PC-3 (cell line): ENCODE results near the gene PACRG. TPM values are rescaled to one million over a fixed set of nuclear protein-coding genes. Genes with fewer than 3 reads are reported as not detected.

Experiments used
- ATAC-seq: fragments of 200-7000 bp; cut with Tn5 transposase; 2 replicates; pipeline ENCODE4 v1.9.1; 2020; ENCODE audit warnings: mild to moderate bottlenecking, moderate library complexity
- BruUV-seq: library from RNA; stranded (reverse); fragments of 400-500 nt; replicated peaks from 2 replicates; lab custom pipeline; 2021; lab: Mats Ljungman, UMichigan
- CTCF ChIA-PET: fragments of 300-600 bp; sonication (Branson Sonifier 250); formaldehyde crosslinking; loops from one replicate; lab custom pipeline; 2022; ENCODE audit warnings: antibody characterized with exemption; lab: Charles Lee
- POLR2A ChIA-PET: fragments of 300-600 bp; sonication (Branson Sonifier 250); formaldehyde crosslinking; loops from one replicate; lab custom pipeline; 2022; ENCODE audit warnings: antibody characterized with exemption; ENCODE audit not compliant: unreplicated experiment; lab: Charles Lee
- DNase-seq: peaks from one replicate; pipeline ENCODE4 v3.0.0-alpha.2; 2015
- H2AFZ ChIP-seq: fragments of 300-600 bp; sonication (generic); 2 replicates; pipeline ENCODE4 v1.6.0; 2016; ENCODE audit warnings: antibody characterized with exemption, low read length
- H3F3A ChIP-seq: fragments of 300-600 bp; sonication (generic); one replicate; pipeline ENCODE4 v1.6.0; 2017; ENCODE audit warnings: antibody characterized with exemption, low read length, control low read depth, mild to moderate bottlenecking; ENCODE audit not compliant: unreplicated experiment
- H3K27ac ChIP-seq: fragments of 300-600 bp; sonication (generic); 2 replicates; pipeline ENCODE4 v1.5.1; 2016; ENCODE audit warnings: mild to moderate bottlenecking, low read length
- H3K27me3 ChIP-seq: fragments of 300-600 bp; sonication (generic); 2 replicates; pipeline ENCODE4 v1.6.1; 2016; ENCODE audit warnings: low read length, mixed read lengths
- H3K36me3 ChIP-seq: fragments of 300-600 bp; sonication (generic); 2 replicates; pipeline ENCODE4 v1.6.1; 2016; ENCODE audit warnings: low read depth, mixed run types, low read length, mixed read lengths
- H3K4me1 ChIP-seq: fragments of 300-600 bp; sonication (generic); 2 replicates; pipeline ENCODE4 v1.5.1; 2016; ENCODE audit warnings: low read length; ENCODE audit not compliant: insufficient read depth
- H3K4me2 ChIP-seq: fragments of 300-600 bp; sonication (generic); 2 replicates; pipeline ENCODE4 v1.6.0; 2016; ENCODE audit warnings: low read length
- H3K4me3 ChIP-seq: fragments of 300-600 bp; sonication (generic); 2 replicates; pipeline ENCODE4 v1.5.1; 2016; ENCODE audit warnings: mild to moderate bottlenecking, low read length, mixed read lengths
- H3K79me2 ChIP-seq: fragments of 300-600 bp; sonication (generic); 2 replicates; pipeline ENCODE4 v1.6.1; 2017; ENCODE audit warnings: low read length, mixed read lengths
- H3K9ac ChIP-seq: fragments of 300-600 bp; sonication (generic); 2 replicates; pipeline ENCODE4 v1.6.0; 2016; ENCODE audit warnings: mild to moderate bottlenecking, low read length
- H3K9me2 ChIP-seq: fragments of 300-600 bp; sonication (generic); replicated peaks from 2 replicates; pipeline ENCODE4 v1.6.1; 2016; ENCODE audit warnings: mixed run types, low read length, mixed read lengths
- H3K9me3 ChIP-seq: fragments of 300-600 bp; sonication (generic); 2 replicates; pipeline ENCODE4 v1.6.1; 2016; ENCODE audit warnings: low read length, mixed read lengths
- H4K20me1 ChIP-seq: fragments of 300-600 bp; sonication (generic); 2 replicates; pipeline ENCODE4 v1.6.1; 2016; ENCODE audit warnings: low read length, mixed read lengths
- CTCF ChIP-seq: fragments of 300-600 bp; sonication (generic); conservative IDR thresholded peaks from 2 replicates; pipeline ENCODE4 v1.5.1; 2017; ENCODE audit warnings: antibody characterized with exemption, low read depth, mild to moderate bottlenecking, low read length
- EZH2 ChIP-seq: fragments of 300-600 bp; sonication (generic); IDR thresholded peaks from one replicate; pipeline ENCODE4 v1.6.1; 2017; ENCODE audit warnings: antibody characterized with exemption, mild to moderate bottlenecking, low read length; ENCODE audit not compliant: unreplicated experiment
- EZH2phosphoT487 ChIP-seq: fragments of 300-600 bp; sonication (generic); IDR thresholded peaks from 2 replicates; pipeline ENCODE4 v1.6.1; 2018; ENCODE audit warnings: mild to moderate bottlenecking, antibody characterized with exemption, low read length, borderline replicate concordance
- intact Hi-C: fragments of 100-400 bp; cut with micrococcal nuclease; formaldehyde crosslinking; loops from 2 replicates; pipeline ENCODE4 v1.9.0; 2023
- total RNA-seq: library from RNA; depleted of rRNA; stranded (reverse); fragments of >200 nt; gene quantifications from 2 replicates; pipeline ENCODE4 v1.2.3, GENCODE V29; 2014

Gene PACRG
- total RNA-seq, 1 experiment from 2014 or later: not detected

- POLR2A ChIA-PET: no interaction called here
- no peaks in the 10 kb centered on the region for H3F3A ChIP-seq
- DNase-seq: no peak
- no peak for TF ChIP-seq EZH2
- TF ChIP-seq CTCF: no peak
- no peak for TF ChIP-seq EZH2phosphoT487
- no peaks in the 10 kb centered on the region for H3K9me3 ChIP-seq
- intact Hi-C loops: no loop called here
- no peaks in the 10 kb centered on the region for H3K79me2 ChIP-seq
- no peaks in the 10 kb centered on the region for H3K4me1 ChIP-seq
- H3K9me2 ChIP-seq: no peaks in the 10 kb centered on the region
- ATAC-seq: no peak
- no TSS peak for BruUV-seq
- H3K4me3 ChIP-seq: no peak overlapping the region
- H3K36me3 ChIP-seq: no peaks in the 10 kb centered on the region
- peaks cover 38% of the 10 kb centered on the region; the same call in 1 of the 2 replicates for H3K27me3 ChIP-seq
- no peaks in the 10 kb centered on the region for H4K20me1 ChIP-seq
- no peak overlapping the region for H3K4me2 ChIP-seq
- H2AFZ ChIP-seq: no peak overlapping the region
- no peak overlapping the region for H3K27ac ChIP-seq
- CTCF ChIA-PET: no interaction called here
- H3K9ac ChIP-seq: no peak overlapping the region
Measured at GRCh38 chr6:162904069-162904663, 176.4 kb downstream of the PACRG start.

- peaks cover 29% of the 10 kb centered on the region; the same call in 1 of the 2 replicates for H3K27me3 ChIP-seq
- intact Hi-C loops: no loop called here
- no peaks in the 10 kb centered on the region for H3K9me2 ChIP-seq
- H4K20me1 ChIP-seq: no peaks in the 10 kb centered on the region
- no peak overlapping the region for H3K9ac ChIP-seq
- no peak overlapping the region for H3K4me3 ChIP-seq
- no TSS peak for BruUV-seq
- no peak overlapping the region for H3K4me2 ChIP-seq
- no peaks in the 10 kb centered on the region for H3K79me2 ChIP-seq
- TF ChIP-seq EZH2phosphoT487 (no peak), CTCF (no peak), EZH2 (no peak)
- no peak overlapping the region for H3K27ac ChIP-seq
- H3K36me3 ChIP-seq: no peaks in the 10 kb centered on the region
- no peaks in the 10 kb centered on the region for H3F3A ChIP-seq
- no peaks in the 10 kb centered on the region for H3K4me1 ChIP-seq
- no peaks in the 10 kb centered on the region for H3K9me3 ChIP-seq
- ChIA-PET CTCF (no interaction called here), POLR2A (no interaction called here)
- ATAC-seq (no peak), DNase-seq (no peak)
- H2AFZ ChIP-seq: no peak overlapping the region
Measured at GRCh38 chr6:162906479-162906878, 178.7 kb downstream of the PACRG start.

- BruUV-seq: no TSS peak
- no peak overlapping the region for H2AFZ ChIP-seq
- H3F3A ChIP-seq: no peaks in the 10 kb centered on the region
- no peaks in the 10 kb centered on the region for H3K9me2 ChIP-seq
- CTCF ChIA-PET: no interaction called here
- POLR2A ChIA-PET: no interaction called here
- H3K27me3 ChIP-seq: peaks cover 25% of the 10 kb centered on the region; the same call in 1 of the 2 replicates
- no peak overlapping the region for H3K9ac ChIP-seq
- no peak overlapping the region for H3K27ac ChIP-seq
- H3K9me3 ChIP-seq: no peaks in the 10 kb centered on the region
- H3K4me1 ChIP-seq: no peaks in the 10 kb centered on the region
- H4K20me1 ChIP-seq: no peaks in the 10 kb centered on the region
- no peak for TF ChIP-seq EZH2phosphoT487
- peak; percentile 61 for TF ChIP-seq CTCF
- H3K4me3 ChIP-seq: no peak overlapping the region
- H3K4me2 ChIP-seq: no peak overlapping the region
- no peaks in the 10 kb centered on the region for H3K79me2 ChIP-seq
- intact Hi-C loops: no loop called here
- DNase-seq (peak; percentile 65), ATAC-seq (no peak)
- H3K36me3 ChIP-seq: no peaks in the 10 kb centered on the region
Measured at GRCh38 chr6:162907876-162908481, 180.2 kb downstream of the PACRG start.
